GM12878 (cell line): ENCODE measurements around the gene MAB21L3. TPM values are rescaled to one million over a fixed set of nuclear protein-coding genes. Genes with fewer than 3 reads are reported as not detected.

Experiments
- ATAC-seq: fragments of 200-7000 bp; cut with Tn5 transposase; 3 replicates; pipeline ENCODE4 v1.9.1; 2020; ENCODE audit warnings: mild to moderate bottlenecking, moderate library complexity
- BruUV-seq: library from RNA; stranded (reverse); fragments of 400-500 nt; replicated peaks from 2 replicates; lab custom pipeline; 2021; lab: Mats Ljungman, UMichigan
- CTCF ChIA-PET: fragments of 300-600 bp; sonication (Branson Sonifier 250); formaldehyde crosslinking; extraction: SDS; loops from one replicate; lab custom pipeline; 2021; ENCODE audit warnings: inconsistent platforms; lab: Yijun Ruan, JAX
- POLR2A ChIA-PET: fragments of 350-600 bp; formaldehyde crosslinking; extraction: SDS; loops from one replicate; lab custom pipeline; 2021; ENCODE audit warnings: inconsistent platforms; lab: Charles Lee
- RAD21 ChIA-PET: fragments of 300-600 bp; sonication (Branson Sonifier 250); formaldehyde crosslinking; loops from one replicate; lab custom pipeline; 2023; ENCODE audit warnings: antibody characterized with exemption; ENCODE audit not compliant: unreplicated experiment; lab: Charles Lee
- SMC1A ChIA-PET: fragments of 300-600 bp; sonication (Branson Sonifier 250); formaldehyde crosslinking; loops from one replicate; lab custom pipeline; 2023; ENCODE audit not compliant: unreplicated experiment, uncharacterized antibody; lab: Charles Lee
- DNase-seq: peaks from one replicate; pipeline ENCODE4 v3.0.0-alpha.2; 2011; ENCODE audit warnings: low read depth, low spot score
- FAIRE-seq: peaks from 3 replicates; lab custom pipeline; 2011; peaks lifted over from hg19 to GRCh38; lab: Jason Lieb, UNC
- H2AFZ ChIP-seq: 2 replicates; pipeline ENCODE4 v1.6.0; 2011; ENCODE audit warnings: low read depth, low read length, control low read depth; ENCODE audit not compliant: control insufficient read depth
- H3K27ac ChIP-seq: 2 replicates; pipeline ENCODE4 v1.5.1; 2011; ENCODE audit warnings: control low read depth; ENCODE audit not compliant: control insufficient read depth, insufficient read depth
- H3K27me3 ChIP-seq, 2 experiments: replicated peaks in 1 of 2; 2 replicates each; pipeline versions ENCODE4 v1.6.0 to v1.6.1; 2011; ENCODE audit warnings: low read length in 1 of 2; ENCODE audit not compliant: control insufficient read depth in 2 of 2, insufficient read depth in 2 of 2
- H3K36me3 ChIP-seq, 2 experiments: 2 replicates each; pipeline ENCODE4 v1.5.1; 2011; ENCODE audit warnings: low read length in 1 of 2; ENCODE audit not compliant: control insufficient read depth in 2 of 2, insufficient read depth in 2 of 2
- H3K4me1 ChIP-seq: 2 replicates; pipeline ENCODE4 v1.6.1; 2011; ENCODE audit warnings: mild to moderate bottlenecking, low read length, moderate library complexity, mixed read lengths; ENCODE audit not compliant: control insufficient read depth, insufficient read depth
- H3K4me2 ChIP-seq: 2 replicates; pipeline ENCODE4 v1.6.0; 2011; ENCODE audit warnings: control low read depth; ENCODE audit not compliant: control insufficient read depth, insufficient read depth
- H3K4me3 ChIP-seq: fragments of 200-600 bp; sonication (generic); 2 replicates; pipeline ENCODE4 v1.5.1; 2016
- H3K79me2 ChIP-seq: 2 replicates; pipeline ENCODE4 v1.6.0; 2011; ENCODE audit warnings: low read length; ENCODE audit not compliant: control insufficient read depth, insufficient read depth
- H3K9ac ChIP-seq: 2 replicates; pipeline ENCODE4 v1.8.0; 2011; ENCODE audit warnings: low read length, control low read depth, mixed read lengths; ENCODE audit not compliant: control insufficient read depth, insufficient read depth
- H3K9me3 ChIP-seq: replicated peaks from 3 replicates; pipeline ENCODE4 v1.5.1; 2011; ENCODE audit warnings: mild to moderate bottlenecking, low read length; ENCODE audit not compliant: control insufficient read depth, insufficient read depth
- H4K20me1 ChIP-seq: 2 replicates; pipeline ENCODE4 v1.6.0; 2011; ENCODE audit not compliant: control insufficient read depth, insufficient read depth
- ASH2L ChIP-seq: fragments of 300-600, 200-600 bp; sonication (generic); IDR thresholded peaks from 2 replicates; pipeline ENCODE4 v1.6.1; 2017; ENCODE audit warnings: low read depth, mild to moderate bottlenecking, borderline replicate concordance
- BCLAF1 ChIP-seq: fragments of 450-650 bp; IDR thresholded peaks from 2 replicates; pipeline ENCODE4 v1.6.1; 2017; ENCODE audit warnings: antibody characterized with exemption, mild to moderate bottlenecking, moderate library complexity
- BHLHE40 ChIP-seq, 2 experiments: fragments of 450-650 bp in 1 of 2; IDR thresholded peaks; 2 replicates each; pipeline ENCODE4 v1.6.1; 2011 to 2017; ENCODE audit warnings: low read depth in 2 of 2, borderline replicate concordance in 1 of 2, improper control_type of control experiment in 1 of 2, low read length in 1 of 2, mild to moderate bottlenecking in 1 of 2
- CHD4 ChIP-seq: fragments of 200-600 bp; sonication (generic); IDR thresholded peaks from 2 replicates; pipeline ENCODE4 v1.6.1; 2016; ENCODE audit warnings: mild to moderate bottlenecking
- HCFC1 ChIP-seq: fragments of 150-350 bp; IDR thresholded peaks from 2 replicates; pipeline ENCODE4 v1.6.1; 2014; ENCODE audit warnings: low read length
- HDAC2 ChIP-seq: fragments of 200-600 bp; sonication (generic); IDR thresholded peaks from 2 replicates; pipeline ENCODE4 v1.6.1; 2017
- IKZF2 ChIP-seq, 2 experiments: fragments of 450-650 bp; IDR thresholded peaks; 2 replicates each; pipeline ENCODE4 v1.6.1; 2017; ENCODE audit warnings: mild to moderate bottlenecking in 2 of 2, moderate library complexity in 2 of 2
- KDM1A ChIP-seq: fragments of 200-600 bp; sonication (generic); IDR thresholded peaks from 2 replicates; pipeline ENCODE4 v1.6.1; 2016; ENCODE audit warnings: borderline replicate concordance
- RAD21 ChIP-seq: IDR thresholded peaks from 2 replicates; pipeline ENCODE4 v1.6.1; 2011; ENCODE audit warnings: mild to moderate bottlenecking, low read depth, low read length, moderate library complexity; ENCODE audit not compliant: insufficient read depth
- RB1 ChIP-seq: fragments of 450-650 bp; formaldehyde crosslinking; IDR thresholded peaks from 2 replicates; pipeline ENCODE4 v1.6.1; 2017; ENCODE audit warnings: mild to moderate bottlenecking, borderline replicate concordance
- RFX5 ChIP-seq: IDR thresholded peaks from 2 replicates; pipeline ENCODE4 v1.6.1; 2011; ENCODE audit warnings: low read depth, low read length, improper control_type of control experiment
- RUNX3 ChIP-seq: IDR thresholded peaks from 2 replicates; pipeline ENCODE4 v1.6.1; 2012; ENCODE audit warnings: low read length, inconsistent platforms
- SP1 ChIP-seq: IDR thresholded peaks from one replicate; pipeline ENCODE4 v1.6.1; 2011; ENCODE audit warnings: low read depth, low read length
- STAT1 ChIP-seq: fragments of 450-650 bp; conservative IDR thresholded peaks from 2 replicates; pipeline ENCODE4 v1.6.1; 2014; ENCODE audit warnings: antibody characterized with exemption, mild to moderate bottlenecking
- ZBTB40 ChIP-seq: fragments of 450-650 bp; IDR thresholded peaks from 2 replicates; pipeline ENCODE4 v1.6.1; 2016; ENCODE audit warnings: mild to moderate bottlenecking, moderate library complexity, borderline replicate concordance
- ZNF384 ChIP-seq: IDR thresholded peaks from 2 replicates; pipeline ENCODE4 v1.6.1; 2012; ENCODE audit warnings: low read depth, mild to moderate bottlenecking, low read length, improper control_type of control experiment, borderline replicate concordance
- in situ Hi-C: fragments of 300-500 bp; cut with MboI; formaldehyde crosslinking; loops from 9 replicates; pipeline ENCODE4 v1.14.3; 2018; ENCODE audit warnings: mixed read lengths
- intact Hi-C: fragments of 100-400 bp; cut with micrococcal nuclease; formaldehyde crosslinking; loops from one replicate; pipeline ENCODE4 v1.14.2; 2022; ENCODE audit not compliant: unreplicated experiment
- polyA plus RNA-seq, 11 experiments: library from polyadenylated mRNA; depleted of rRNA in 4 of 11; unstranded in 6 of 11; stranded (reverse) in 5 of 11; fragments of >200 nt; fragmentation: Nextera tagmentation in 4 of 11; fragmentation: Illumina TruSeq in 1 of 11; extraction: Ambion mirVana in 4 of 11; extraction: Trizol in 1 of 11; gene quantifications; 1 replicate in 1 of 11; 2 replicates in 10 of 11; pipeline versions ENCODE4 v1.2.1 to v1.2.3, GENCODE V29; 2011 to 2016; ENCODE audit warnings: inconsistent platforms in 2 of 11, missing spikeins in 2 of 11, low read depth in 1 of 11
- total RNA-seq, 4 experiments: library from RNA; depleted of rRNA in 3 of 4; stranded (reverse); fragments of >200 nt in 3 of 4; fragmentation: Illumina TruSeq in 1 of 4; extraction: Trizol in 1 of 4; gene quantifications; 2 replicates each; pipeline versions ENCODE4 v1.2.1 to v1.2.3, GENCODE V29; 2013 to 2021

The MAB21L3 gene
- total and polyA plus RNA-seq, 10 of the 15 experiments (the other 5 are each of a cell fraction or from before 2014, with no cell fraction given), result 0.18 to 18.6 (median 1.3) TPM

GRCh38 chr1:116161877-116162390 is 50.7 kb downstream of the MAB21L3 start:
- H3K9me3 ChIP-seq, result no peaks in the 10 kb centered on the region
- H3K27me3 ChIP-seq, result no peaks in the 10 kb centered on the region
- RAD21 ChIA-PET, result no interaction called here
- H3K4me3 ChIP-seq, result no peak overlapping the region
- CTCF ChIA-PET, result interaction anchor here (3.9 kb wide), 1 partner anchor 12 kb away, joined by 18 read pairs; no protein-coding TSS in a partner anchor
- intact Hi-C loops (no loop called here), in situ Hi-C loops (no loop called here)
- TF ChIP-seq RUNX3 (no peak), IKZF2 (IDR thresholded peaks at IDR 0.05) (no peak), ZNF384 (no peak), BHLHE40 (IDR thresholded peaks at IDR 0.05; ENCODE audit: borderline replicate concordance in 1 of 2, low read depth in 2 of 2, low read length in 1 of 2) (no peak), STAT1 (no peak), RFX5 (no peak), ZBTB40 (no peak), BCLAF1 (no peak), ASH2L (no peak), CHD4 (no peak), KDM1A (no peak), HDAC2 (no peak), SP1 (no peak), HCFC1 (no peak), RAD21 (no peak), RB1 (no peak)
- ATAC-seq (no peak), FAIRE-seq (no peak), DNase-seq (no peak)
- no peak overlapping the region for H3K27ac ChIP-seq
- no peaks in the 10 kb centered on the region for H3K4me1 ChIP-seq
- no peaks in the 10 kb centered on the region for H4K20me1 ChIP-seq
- H3K36me3 ChIP-seq, result no peaks in the 10 kb centered on the region
- H3K79me2 ChIP-seq, result no peaks in the 10 kb centered on the region
- no peak overlapping the region for H3K4me2 ChIP-seq
- H2AFZ ChIP-seq, result no peak overlapping the region
- SMC1A ChIA-PET, result interaction anchor here (1.2 kb wide), 1 partner anchor 196 kb away, joined by 3 read pairs; no protein-coding TSS in a partner anchor
- no peak overlapping the region for H3K9ac ChIP-seq
- POLR2A ChIA-PET, result no interaction called here
- no TSS peak for BruUV-seq
